GM23338 (cell line): Measurements from ENCODE around the gene IGSF21. TPM values are rescaled to one million over a fixed set of nuclear protein-coding genes. Genes with fewer than 3 reads are reported as not detected.

Experiments used
- ATAC-seq: fragments of 200-7000 bp; cut with Tn5 transposase; 3 replicates; pipeline ENCODE4 v1.9.1; 2020
- DNase-seq: peaks from one replicate; pipeline ENCODE4 v3.0.0-alpha.2; 2015; ENCODE audit warnings: low spot score
- H2AFZ ChIP-seq: fragments of 200-600 bp; sonication (generic); 2 replicates; pipeline ENCODE4 v1.8.0; 2016; ENCODE audit warnings: antibody characterized with exemption, mild to moderate bottlenecking, moderate library complexity
- H3F3A ChIP-seq: fragments of 200-600 bp; sonication (generic); replicated peaks from 2 replicates; pipeline ENCODE4 v1.8.0; 2017; ENCODE audit warnings: antibody characterized with exemption, mixed run types, low read depth
- H3K27ac ChIP-seq: fragments of 200-600 bp; sonication (generic); 2 replicates; pipeline ENCODE4 v1.6.1; 2016; ENCODE audit warnings: low read depth
- H3K27me3 ChIP-seq: fragments of 200-600 bp; sonication (generic); 2 replicates; pipeline ENCODE4 v1.8.0; 2016; ENCODE audit warnings: mild to moderate bottlenecking, mixed run types, moderate library complexity; ENCODE audit not compliant: insufficient read depth
- H3K36me3 ChIP-seq: fragments of 200-600 bp; sonication (generic); 2 replicates; pipeline ENCODE4 v1.8.0; 2016; ENCODE audit warnings: mild to moderate bottlenecking; ENCODE audit not compliant: insufficient read depth
- H3K4me1 ChIP-seq: fragments of 200-600 bp; sonication (generic); 2 replicates; pipeline ENCODE4 v1.8.0; 2016; ENCODE audit warnings: mild to moderate bottlenecking, moderate library complexity; ENCODE audit not compliant: insufficient read depth
- H3K4me2 ChIP-seq: fragments of 200-600 bp; sonication (generic); 2 replicates; pipeline ENCODE4 v1.7.1; 2017; ENCODE audit warnings: mixed run types
- H3K4me3 ChIP-seq: fragments of 200-600 bp; sonication (generic); 2 replicates; pipeline ENCODE4 v1.6.1; 2016; ENCODE audit warnings: mixed run types
- H3K79me2 ChIP-seq: fragments of 200-600 bp; sonication (generic); replicated peaks from 2 replicates; pipeline ENCODE4 v1.8.0; 2017; ENCODE audit warnings: mild to moderate bottlenecking; ENCODE audit not compliant: insufficient read depth
- H3K9me2 ChIP-seq: fragments of 200-600 bp; sonication (generic); 2 replicates; pipeline ENCODE4 v1.8.0; 2017; ENCODE audit not compliant: insufficient read depth
- H4K20me1 ChIP-seq: fragments of 200-600 bp; sonication (generic); replicated peaks from 2 replicates; pipeline ENCODE4 v1.8.0; 2017; ENCODE audit warnings: mild to moderate bottlenecking; ENCODE audit not compliant: insufficient read depth
- H3K27ac Mint-ChIP-seq: 2 replicates; pipeline ENCODE4 v1.8.0; 2020; ENCODE audit warnings: inconsistent platforms, mild to moderate bottlenecking, moderate library complexity, mixed read lengths
- H3K27me3 Mint-ChIP-seq: 3 replicates; pipeline ENCODE4 v1.8.0; 2022; ENCODE audit warnings: low read depth, mild to moderate bottlenecking, moderate library complexity, mixed read lengths, inconsistent platforms; ENCODE audit not compliant: insufficient read depth, poor library complexity
- H3K36me3 Mint-ChIP-seq: 3 replicates; pipeline ENCODE4 v1.8.0; 2021; ENCODE audit warnings: low read depth, mild to moderate bottlenecking, inconsistent platforms, moderate library complexity, mixed read lengths
- H3K4me1 Mint-ChIP-seq: 3 replicates; pipeline ENCODE4 v1.8.0; 2020; ENCODE audit warnings: mild to moderate bottlenecking, inconsistent platforms, mixed read lengths
- H3K4me3 Mint-ChIP-seq: 3 replicates; pipeline ENCODE4 v1.8.0; 2021; ENCODE audit warnings: moderate library complexity, mild to moderate bottlenecking, inconsistent platforms, mixed read lengths
- H3K9me3 Mint-ChIP-seq: 3 replicates; pipeline ENCODE4 v1.8.0; 2020; ENCODE audit warnings: moderate library complexity, mild to moderate bottlenecking, inconsistent platforms, mixed read lengths
- CREB1 ChIP-seq: fragments of 250-450 bp; sonication (Bioruptor Pico); IDR thresholded peaks from 2 replicates; pipeline ENCODE4 v1.5.0; 2020; ENCODE audit warnings: low read depth, mild to moderate bottlenecking, moderate library complexity
- EZH2 ChIP-seq: fragments of 200-600 bp; sonication (generic); IDR thresholded peaks from one replicate; pipeline ENCODE4 v1.8.0; 2017; ENCODE audit warnings: antibody characterized with exemption, mild to moderate bottlenecking, low read depth; ENCODE audit not compliant: unreplicated experiment
- EZH2phosphoT487 ChIP-seq: fragments of 200-600 bp; sonication (generic); IDR thresholded peaks from one replicate; pipeline ENCODE4 v1.8.1; 2018; ENCODE audit warnings: antibody characterized with exemption; ENCODE audit not compliant: unreplicated experiment
- JUNB ChIP-seq: IDR thresholded peaks from one replicate; pipeline ENCODE4 v1.6.1; 2016; ENCODE audit warnings: antibody characterized with exemption; ENCODE audit not compliant: unreplicated experiment
- NANOG ChIP-seq: IDR thresholded peaks from 2 replicates; pipeline ENCODE4 v1.6.1; 2016; ENCODE audit warnings: antibody characterized with exemption, borderline replicate concordance
- POLR2AphosphoS5 ChIP-seq: IDR thresholded peaks from 2 replicates; pipeline ENCODE4 v1.6.1; 2016; ENCODE audit warnings: antibody characterized with exemption, low read depth
- REST ChIP-seq: IDR thresholded peaks from one replicate; pipeline ENCODE4 v1.6.1; 2018; ENCODE audit warnings: antibody characterized with exemption; ENCODE audit not compliant: unreplicated experiment
- ZNF114 ChIP-seq: fragments of 250-450 bp; sonication (Bioruptor Pico); IDR thresholded peaks from 2 replicates; pipeline ENCODE4 v1.5.0; 2020; ENCODE audit warnings: mild to moderate bottlenecking, moderate library complexity
- ZNF462 ChIP-seq: fragments of 250-450 bp; sonication (Bioruptor Pico); IDR thresholded peaks from 2 replicates; pipeline ENCODE4 v1.5.0; 2020; ENCODE audit warnings: mild to moderate bottlenecking, moderate library complexity
- polyA plus RNA-seq: library from polyadenylated mRNA; unstranded; fragments of >200 nt; fragmentation: Nextera tagmentation; extraction: Ambion mirVana; gene quantifications from 2 replicates; pipeline ENCODE4 v1.2.1, GENCODE V29; 2016
- total RNA-seq: library from RNA; depleted of rRNA; stranded (reverse); fragments of >200 nt; shearing (Covaris generic); gene quantifications from 2 replicates; pipeline ENCODE4 v1.2.3, GENCODE V29; 2014
- TF ChIP-seq, protein P1 (sequence below): IDR thresholded peaks from 2 replicates; pipeline ENCODE4 v1.6.1; 2016; ENCODE audit warnings: antibody characterized with exemption
- TF ChIP-seq, protein P2 (sequence below), 2 experiments: fragments of 200-600 bp in 1 of 2; sonication (generic) in 1 of 2; conservative IDR thresholded peaks; 2 replicates each; pipeline versions ENCODE4 v1.5.1 to v1.6.1; 2016 to 2017; ENCODE audit warnings: antibody characterized with exemption in 2 of 2, low read depth in 2 of 2, mild to moderate bottlenecking in 2 of 2, moderate library complexity in 1 of 2

Gene IGSF21
- total and polyA plus RNA-seq, 2 experiments from 2014 or later, result 15.6 to 15.7 TPM

DNA sequence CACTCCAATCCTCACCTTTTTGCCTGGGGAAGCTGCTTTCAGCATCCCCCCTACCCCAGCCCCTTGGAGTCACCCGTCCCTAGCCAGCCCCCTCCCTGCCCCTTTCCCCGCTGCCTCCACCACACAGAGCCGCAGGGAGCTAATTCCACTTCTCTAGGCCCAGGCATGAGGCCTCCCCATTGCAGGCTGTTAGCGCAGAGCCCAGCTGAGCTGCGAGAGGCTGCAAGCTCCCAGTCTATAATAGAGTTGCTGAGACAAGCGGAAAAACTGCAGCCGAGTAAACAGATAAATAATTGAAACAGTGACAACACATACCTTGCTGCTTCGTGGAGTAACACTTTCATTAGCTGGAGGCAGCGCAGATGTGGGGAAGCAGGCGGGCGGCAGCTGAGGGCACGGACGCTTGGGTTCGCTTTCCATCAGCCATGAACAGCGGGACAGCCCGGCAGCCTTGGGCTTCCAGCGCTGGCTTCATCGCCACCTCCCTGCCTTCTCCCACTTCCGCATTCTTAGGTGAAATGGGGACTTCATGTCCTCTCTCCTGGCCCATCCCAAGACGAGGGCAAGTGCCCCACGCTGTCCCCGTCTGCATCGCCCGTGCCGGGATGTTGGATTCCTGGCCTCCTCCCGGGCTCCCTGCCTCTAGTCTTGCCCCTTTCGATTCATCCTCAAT is 183.3 kb downstream of the IGSF21 start:
- peak overlapping the region; percentile 7; the same call in 1 of the 2 replicates for H3K27ac Mint-ChIP-seq
- Histone ChIP-seq H3K4me3 (no peak overlapping the region), H3K9me2 (no peaks in the 10 kb centered on the region), H3K79me2 (no peaks in the 10 kb centered on the region), H4K20me1 (no peaks in the 10 kb centered on the region), H3K4me1 (peaks cover 35% of the 10 kb centered on the region), H3K27me3 (no peaks in the 10 kb centered on the region), H2AFZ (no peak overlapping the region), H3F3A (peaks cover 9% of the 10 kb centered on the region; the same call in 1 of the 2 replicates), H3K36me3 (no peaks in the 10 kb centered on the region), H3K4me2 (no peak overlapping the region), H3K27ac (0 out of 2 replicates have a peak overlapping the region, but pooled peaks have one; percentile 50)
- H3K27me3 Mint-ChIP-seq, result peaks cover 24% of the 10 kb centered on the region
- ATAC-seq (peak; percentile 43), DNase-seq (peak; percentile 29)
- no peak overlapping the region for H3K4me3 Mint-ChIP-seq
- peaks cover 5% of the 10 kb centered on the region; the same call in 1 of the 3 replicates for H3K36me3 Mint-ChIP-seq
- TF ChIP-seq ZNF462 (CRISPR knock-in tag) (no peak), CREB1 (no peak), POLR2AphosphoS5 (no peak), NANOG (no peak), REST (no peak), ZNF114 (no peak), EZH2phosphoT487 (no peak), EZH2 (no peak), JUNB (no peak)
- TF ChIP-seq, protein P1, sequence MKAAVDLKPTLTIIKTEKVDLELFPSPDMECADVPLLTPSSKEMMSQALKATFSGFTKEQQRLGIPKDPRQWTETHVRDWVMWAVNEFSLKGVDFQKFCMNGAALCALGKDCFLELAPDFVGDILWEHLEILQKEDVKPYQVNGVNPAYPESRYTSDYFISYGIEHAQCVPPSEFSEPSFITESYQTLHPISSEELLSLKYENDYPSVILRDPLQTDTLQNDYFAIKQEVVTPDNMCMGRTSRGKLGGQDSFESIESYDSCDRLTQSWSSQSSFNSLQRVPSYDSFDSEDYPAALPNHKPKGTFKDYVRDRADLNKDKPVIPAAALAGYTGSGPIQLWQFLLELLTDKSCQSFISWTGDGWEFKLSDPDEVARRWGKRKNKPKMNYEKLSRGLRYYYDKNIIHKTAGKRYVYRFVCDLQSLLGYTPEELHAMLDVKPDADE, result no peak
- TF ChIP-seq, protein P2, sequence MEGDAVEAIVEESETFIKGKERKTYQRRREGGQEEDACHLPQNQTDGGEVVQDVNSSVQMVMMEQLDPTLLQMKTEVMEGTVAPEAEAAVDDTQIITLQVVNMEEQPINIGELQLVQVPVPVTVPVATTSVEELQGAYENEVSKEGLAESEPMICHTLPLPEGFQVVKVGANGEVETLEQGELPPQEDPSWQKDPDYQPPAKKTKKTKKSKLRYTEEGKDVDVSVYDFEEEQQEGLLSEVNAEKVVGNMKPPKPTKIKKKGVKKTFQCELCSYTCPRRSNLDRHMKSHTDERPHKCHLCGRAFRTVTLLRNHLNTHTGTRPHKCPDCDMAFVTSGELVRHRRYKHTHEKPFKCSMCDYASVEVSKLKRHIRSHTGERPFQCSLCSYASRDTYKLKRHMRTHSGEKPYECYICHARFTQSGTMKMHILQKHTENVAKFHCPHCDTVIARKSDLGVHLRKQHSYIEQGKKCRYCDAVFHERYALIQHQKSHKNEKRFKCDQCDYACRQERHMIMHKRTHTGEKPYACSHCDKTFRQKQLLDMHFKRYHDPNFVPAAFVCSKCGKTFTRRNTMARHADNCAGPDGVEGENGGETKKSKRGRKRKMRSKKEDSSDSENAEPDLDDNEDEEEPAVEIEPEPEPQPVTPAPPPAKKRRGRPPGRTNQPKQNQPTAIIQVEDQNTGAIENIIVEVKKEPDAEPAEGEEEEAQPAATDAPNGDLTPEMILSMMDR (conservative IDR thresholded peaks at IDR 0.05; ENCODE audit: low read depth in 2 of 2), result no peak
- H3K9me3 Mint-ChIP-seq, result no peaks in the 10 kb centered on the region; the same call in 2 of the 3 replicates
- peaks cover 72% of the 10 kb centered on the region for H3K4me1 Mint-ChIP-seq
